Parathyroid adenoma (tissue), 2 donors: ENCODE results near the gene PCGF6.
"Not testable (repeated sequence)": the region's sequence is repeated elsewhere in the genome, so short reads cannot be mapped to it uniquely, and the experiment has no call there.

Source experiments
- H2AFZ ChIP-seq: fragments of 300-600 bp; sonication (generic); one replicate; pipeline ENCODE4 v1.7.0; 2017; ENCODE audit warnings: antibody characterized with exemption, mild to moderate bottlenecking
- H3K27ac ChIP-seq: fragments of 300-600 bp; sonication (generic); one replicate; pipeline ENCODE4 v1.7.0; 2017
- H3K27me3 ChIP-seq: fragments of 300-600 bp; sonication (generic); one replicate; pipeline ENCODE4 v1.7.0; 2017; ENCODE audit warnings: low read length; ENCODE audit not compliant: control insufficient read depth, insufficient read depth
- H3K36me3 ChIP-seq: fragments of 300-600 bp; sonication (generic); one replicate; pipeline ENCODE4 v1.7.0; 2017; ENCODE audit warnings: low read length; ENCODE audit not compliant: control insufficient read depth, insufficient read depth
- H3K4me1 ChIP-seq: fragments of 300-600 bp; sonication (generic); one replicate; pipeline ENCODE4 v1.7.0; 2017; ENCODE audit warnings: control low read depth
- H3K4me2 ChIP-seq: fragments of 300-600 bp; sonication (generic); one replicate; pipeline ENCODE4 v1.7.0; 2017; ENCODE audit warnings: low read length
- H3K4me3 ChIP-seq: fragments of 300-600 bp; sonication (generic); one replicate; pipeline ENCODE4 v1.7.0; 2017; ENCODE audit warnings: low read depth, low read length
- H3K79me2 ChIP-seq: fragments of 300-600 bp; sonication (generic); one replicate; pipeline ENCODE4 v1.7.0; 2017; ENCODE audit warnings: control low read depth
- H3K9ac ChIP-seq: fragments of 300-600 bp; sonication (generic); one replicate; pipeline ENCODE4 v1.7.0; 2017; ENCODE audit warnings: mild to moderate bottlenecking
- H3K9me3 ChIP-seq: fragments of 300-600 bp; sonication (generic); one replicate; pipeline ENCODE4 v1.7.0; 2017; ENCODE audit warnings: low read length; ENCODE audit not compliant: control insufficient read depth
- CTCF ChIP-seq: fragments of 300-600 bp; sonication (generic); IDR thresholded peaks from one replicate; pipeline ENCODE4 v1.7.0; 2017; ENCODE audit warnings: antibody characterized with exemption, mild to moderate bottlenecking
- donor health status: primary hyperparathyroidism.

The PCGF6 gene

GRCh38 chr10:103262229-103262628 is 88.7 kb downstream of the PCGF6 start:
- TF ChIP-seq CTCF = no peak
- Histone ChIP-seq H3K9ac (no peak overlapping the region), H2AFZ (no peak overlapping the region), H3K36me3 (no peaks in the 10 kb centered on the region), H3K27ac (no peak overlapping the region), H3K4me3 (no peak overlapping the region), H3K9me3 (no peaks in the 10 kb centered on the region), H3K79me2 (no peaks in the 10 kb centered on the region), H3K27me3 (no peaks in the 10 kb centered on the region), H3K4me1 (no peaks in the 10 kb centered on the region), H3K4me2 (no peak overlapping the region)

GRCh38 chr10:103259989-103260388 is 91.0 kb downstream of the PCGF6 start:
- no peaks in the 10 kb centered on the region for H3K36me3 ChIP-seq
- H3K79me2 ChIP-seq = no peaks in the 10 kb centered on the region
- no peak for TF ChIP-seq CTCF
- no peak overlapping the region for H3K9ac ChIP-seq
- H3K27ac ChIP-seq = no peak overlapping the region
- no peaks in the 10 kb centered on the region for H3K4me1 ChIP-seq
- H2AFZ ChIP-seq = no peak overlapping the region
- no peak overlapping the region for H3K4me3 ChIP-seq
- H3K4me2 ChIP-seq = no peak overlapping the region
- no peaks in the 10 kb centered on the region for H3K27me3 ChIP-seq
- no peaks in the 10 kb centered on the region for H3K9me3 ChIP-seq

- not testable (repeated sequence) for H3K27ac ChIP-seq, H2AFZ ChIP-seq, H3K27me3 ChIP-seq, H3K9ac ChIP-seq, H3K36me3 ChIP-seq, H3K4me2 ChIP-seq, H3K4me3 ChIP-seq, H3K4me1 ChIP-seq, H3K9me3 ChIP-seq, H3K79me2 ChIP-seq
Observed at GRCh38 chr10:103258928-103259327, 92.0 kb downstream of the PCGF6 start.

- Histone ChIP-seq H3K36me3 (no peaks in the 10 kb centered on the region), H3K79me2 (no peaks in the 10 kb centered on the region), H3K4me1 (no peaks in the 10 kb centered on the region), H3K27ac (no peak overlapping the region), H3K4me2 (no peak overlapping the region), H3K27me3 (no peaks in the 10 kb centered on the region), H2AFZ (no peak overlapping the region), H3K9me3 (no peaks in the 10 kb centered on the region), H3K9ac (no peak overlapping the region), H3K4me3 (no peak overlapping the region)
- TF ChIP-seq CTCF = no peak
Observed at GRCh38 chr10:103257812-103258211, 93.1 kb downstream of the PCGF6 start.

GRCh38 chr10:103256613-103257012 is 94.3 kb downstream of the PCGF6 start:
- TF ChIP-seq CTCF = no peak
- Histone ChIP-seq H3K4me2 (no peak overlapping the region), H3K27ac (no peak overlapping the region), H3K9ac (no peak overlapping the region), H3K9me3 (no peaks in the 10 kb centered on the region), H3K4me3 (no peak overlapping the region), H3K27me3 (no peaks in the 10 kb centered on the region), H2AFZ (no peak overlapping the region), H3K4me1 (no peaks in the 10 kb centered on the region), H3K79me2 (no peaks in the 10 kb centered on the region), H3K36me3 (no peaks in the 10 kb centered on the region)
